NCI-H524 treated with DMSO at 0.1 percent for 48 hours (cell line): ENCODE data around the gene ICAM3.
"Not testable (repeated sequence)": the region's sequence is repeated elsewhere in the genome, so short reads cannot be mapped to it uniquely, and the experiment has no call there.

Experiments
- DNase-seq: peaks from one replicate; lab custom pipeline; 2025; lab: John Stamatoyannopoulos, UW

Gene ICAM3

DNA sequence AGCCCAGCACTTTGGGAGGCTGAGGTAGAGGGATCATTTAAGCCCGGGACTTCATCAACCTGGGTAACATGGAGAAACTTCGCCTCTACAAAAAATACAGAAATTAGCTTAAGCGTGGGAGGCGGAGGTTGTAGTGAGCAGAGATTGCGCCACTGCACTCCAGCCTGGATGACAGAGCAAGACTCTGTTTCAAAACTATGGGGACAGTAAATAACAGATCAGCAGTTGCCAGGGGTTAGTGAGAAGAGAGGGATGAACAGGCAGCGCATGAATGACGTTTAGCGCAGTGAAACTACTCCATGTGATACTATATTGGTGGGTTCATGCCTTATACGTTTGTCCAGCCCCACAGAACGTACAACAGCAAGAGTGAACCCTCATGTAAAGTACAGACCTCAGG is 7.1 kb upstream of the ICAM3 start:
- no peak for DNase-seq

DNA sequence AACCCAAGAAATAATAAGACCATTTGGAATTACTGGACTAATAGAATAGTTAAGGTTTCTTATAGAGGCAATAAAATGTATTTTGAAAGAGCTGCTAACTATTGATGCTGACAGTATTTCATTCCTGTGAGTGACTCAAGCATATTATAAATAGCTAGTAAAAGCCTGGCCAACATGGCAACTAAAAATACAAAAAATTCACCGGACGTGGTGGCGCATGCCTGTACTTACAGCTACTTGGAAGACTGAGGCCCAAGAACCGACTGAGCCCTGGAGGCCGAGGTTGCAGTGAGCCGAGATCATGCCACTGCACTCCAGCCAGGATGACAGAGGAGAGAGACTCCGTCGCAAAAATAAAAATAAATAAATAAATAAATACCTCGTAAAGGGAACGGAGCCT is 5.4 kb upstream of the ICAM3 start:
- no peak for DNase-seq

DNA sequence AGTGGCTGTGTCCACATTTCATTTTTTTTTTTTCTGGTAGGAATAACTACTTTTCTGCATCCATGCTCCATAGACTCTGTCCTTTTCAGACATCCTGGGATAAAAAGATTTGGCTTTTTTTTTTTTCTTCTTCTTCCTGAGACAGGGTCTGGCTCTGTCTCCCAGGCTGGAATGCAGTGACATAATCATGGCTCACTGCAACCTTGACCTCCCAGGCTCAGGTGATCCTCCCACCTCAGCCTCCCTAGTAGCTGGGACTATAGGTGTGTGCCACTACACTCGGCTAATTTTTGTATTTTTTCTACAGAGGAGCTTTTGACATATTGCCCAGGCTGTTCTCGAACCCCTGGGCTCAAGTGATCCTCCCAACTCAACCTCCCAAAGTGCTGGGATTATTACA is 4.1 kb upstream of the ICAM3 start:
- no peak for DNase-seq

DNA sequence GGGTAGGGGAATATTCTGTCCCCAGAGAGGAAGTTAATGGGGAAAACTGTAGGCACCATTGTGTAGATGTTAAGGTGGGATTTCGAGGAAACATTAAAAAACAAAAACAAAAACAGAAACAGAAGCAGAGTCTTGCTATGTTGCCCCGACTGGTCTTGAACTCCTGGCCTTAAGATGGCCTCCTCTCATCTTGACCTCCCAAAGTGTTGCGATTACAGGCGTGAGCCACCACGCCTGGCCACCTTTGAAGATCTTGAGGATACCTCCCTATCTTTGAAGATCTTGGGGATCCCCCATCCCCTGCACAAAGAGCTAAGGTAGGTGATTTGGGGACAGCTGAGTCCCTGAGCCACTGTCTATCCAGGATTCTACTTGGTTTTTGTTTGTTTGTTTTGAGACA is 553 bp upstream of the ICAM3 start:
- no peak for DNase-seq

DNA sequence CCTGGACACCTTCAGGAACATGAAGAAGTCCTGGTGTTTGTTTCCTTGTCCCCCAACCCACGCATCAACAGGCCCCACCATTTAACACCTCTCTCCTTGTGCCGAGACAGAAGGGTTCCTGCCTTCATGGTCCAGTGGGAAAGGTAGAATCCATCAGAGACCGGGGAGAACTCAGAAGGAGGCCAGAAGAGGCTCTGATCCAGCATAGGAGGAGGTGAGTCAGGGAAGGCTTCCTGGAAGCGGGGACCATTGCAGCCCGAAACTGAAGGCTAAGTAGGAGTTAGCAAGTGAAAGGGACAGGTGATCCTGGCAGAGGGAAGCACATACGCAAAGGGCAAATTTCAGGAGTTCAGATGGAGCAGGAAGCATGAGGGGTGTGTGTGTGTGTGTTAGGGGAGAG is 484 bp downstream of the ICAM3 start:
- no peak for DNase-seq

DNA sequence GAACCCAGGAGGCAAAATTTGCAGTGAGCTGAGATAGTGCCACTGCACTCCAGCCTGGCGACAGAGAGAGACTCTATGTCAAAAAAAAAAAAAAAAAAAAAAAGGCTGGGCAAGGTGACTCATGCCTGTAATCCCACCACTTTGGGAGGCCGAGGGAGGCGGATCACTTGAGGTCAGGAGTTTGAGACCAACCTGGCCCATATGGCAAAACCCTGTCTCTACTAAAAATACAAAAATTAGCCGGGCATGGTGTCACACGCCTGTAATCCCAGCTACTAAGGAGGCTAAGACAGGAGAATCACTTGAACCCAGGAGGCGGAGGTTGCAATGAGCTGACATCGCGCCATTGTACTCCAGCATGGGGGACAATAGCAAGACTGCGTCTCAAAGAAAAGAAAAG is 2.7 kb downstream of the ICAM3 start:
- DNase-seq = not testable (repeated sequence)

DNA sequence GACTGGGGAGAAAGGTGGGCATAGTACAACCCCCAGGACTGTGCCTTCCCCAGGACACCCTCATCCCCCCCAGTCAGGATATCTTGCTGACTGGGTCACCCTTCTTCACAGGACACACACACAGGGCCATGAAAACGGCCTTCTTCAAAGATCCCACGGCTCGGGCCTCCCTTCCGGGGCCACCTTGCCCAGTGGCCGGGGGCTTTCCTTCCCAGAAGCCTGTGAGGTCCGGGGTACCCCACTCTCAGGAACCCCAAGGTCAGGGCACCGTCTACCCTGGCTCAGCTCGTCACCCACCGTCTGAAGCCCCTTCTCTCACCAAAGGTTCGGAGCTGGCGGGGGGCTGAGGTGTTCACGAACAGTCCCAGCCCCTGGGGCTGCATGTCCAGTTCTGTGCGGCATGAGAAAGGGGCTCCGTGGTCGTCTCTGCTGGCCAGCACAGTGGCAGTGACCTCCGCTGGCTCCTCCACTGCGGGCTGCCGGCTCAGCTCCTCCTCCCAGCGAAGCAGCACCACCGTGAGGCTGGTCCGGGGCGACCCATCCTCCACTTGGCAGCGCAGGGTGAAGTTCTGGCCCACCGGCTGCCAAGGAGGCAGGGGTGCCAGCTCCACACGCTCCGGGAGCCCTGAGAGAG is 4.0 kb downstream of the ICAM3 start:
- DNase-seq = no peak

DNA sequence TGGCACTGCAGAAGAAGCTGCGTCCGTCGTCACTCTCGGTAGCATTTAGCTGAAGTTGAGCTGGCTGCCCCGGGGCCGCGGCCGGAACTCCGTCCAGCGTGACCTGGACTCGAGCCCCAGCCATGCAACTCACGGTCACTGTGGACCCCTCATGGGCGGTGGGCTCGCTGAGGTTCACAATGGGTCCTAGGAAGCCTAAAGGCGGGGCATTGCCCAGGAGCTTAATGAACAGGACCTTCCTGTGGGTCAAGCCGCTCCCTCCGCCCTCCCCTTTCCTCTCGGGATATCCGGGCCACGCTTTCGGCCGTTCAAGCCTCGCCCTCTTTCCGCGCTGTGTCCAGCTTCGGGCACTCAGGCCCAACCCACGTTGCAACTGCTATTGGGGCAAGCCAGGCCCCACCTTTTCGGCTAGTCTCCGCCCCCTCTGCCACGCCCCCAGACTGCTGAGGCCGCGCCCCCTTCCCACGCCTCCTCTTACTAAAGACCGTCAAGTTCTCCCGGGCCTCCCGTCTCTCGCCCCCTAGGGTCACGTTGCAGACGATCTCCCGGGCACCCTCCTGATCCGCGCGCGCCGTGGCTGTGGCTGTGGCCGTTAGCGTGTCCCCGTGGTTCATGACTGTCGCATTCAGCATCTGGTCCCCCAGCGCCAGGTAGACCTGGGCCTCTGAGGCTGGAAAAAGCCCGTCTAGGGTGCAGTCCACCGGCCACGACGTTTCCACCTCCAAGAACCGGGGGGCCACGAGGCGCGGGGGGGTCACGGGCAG is 4.7 kb downstream of the ICAM3 start:
- DNase-seq = no peak

DNA sequence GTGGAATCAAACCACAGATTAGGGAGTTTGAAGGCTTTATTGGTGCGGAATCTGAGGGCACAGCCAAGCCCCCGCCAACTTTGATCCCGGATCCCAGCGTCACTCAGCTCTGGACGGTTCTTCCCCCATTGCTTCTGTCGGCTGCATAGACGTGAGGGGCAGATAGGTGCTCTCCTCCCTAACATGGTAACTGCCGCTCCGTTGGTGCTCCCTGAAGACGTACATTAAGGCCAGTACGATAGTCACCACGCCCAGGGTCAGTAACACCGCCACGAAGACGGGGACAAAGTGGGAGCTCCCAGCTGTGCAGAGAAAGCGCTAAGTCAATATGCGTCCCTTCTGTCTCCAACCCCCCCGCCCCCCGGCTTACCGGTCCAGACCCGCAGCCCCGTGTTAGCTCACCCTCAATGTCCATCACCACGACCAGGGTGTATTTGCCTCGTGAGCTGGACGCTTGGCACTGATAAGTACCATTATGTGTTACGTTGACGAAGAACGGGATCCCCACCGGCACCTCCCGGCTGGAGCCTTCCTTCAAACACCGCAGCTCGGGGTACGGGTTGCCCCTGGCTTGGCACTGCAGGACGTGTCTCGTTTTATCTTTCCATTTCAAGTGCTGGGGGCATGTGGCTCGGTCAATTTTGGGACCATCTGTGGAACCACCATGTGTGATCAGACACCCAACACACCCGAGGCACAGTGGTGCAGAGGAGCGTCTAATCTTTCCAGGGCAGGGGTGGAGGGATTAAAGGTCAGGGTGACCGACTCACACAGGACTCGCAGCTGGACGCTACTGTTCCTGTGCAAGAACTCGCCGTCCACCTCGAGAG is 5.5 kb downstream of the ICAM3 start:
- DNase-seq = no peak

DNA sequence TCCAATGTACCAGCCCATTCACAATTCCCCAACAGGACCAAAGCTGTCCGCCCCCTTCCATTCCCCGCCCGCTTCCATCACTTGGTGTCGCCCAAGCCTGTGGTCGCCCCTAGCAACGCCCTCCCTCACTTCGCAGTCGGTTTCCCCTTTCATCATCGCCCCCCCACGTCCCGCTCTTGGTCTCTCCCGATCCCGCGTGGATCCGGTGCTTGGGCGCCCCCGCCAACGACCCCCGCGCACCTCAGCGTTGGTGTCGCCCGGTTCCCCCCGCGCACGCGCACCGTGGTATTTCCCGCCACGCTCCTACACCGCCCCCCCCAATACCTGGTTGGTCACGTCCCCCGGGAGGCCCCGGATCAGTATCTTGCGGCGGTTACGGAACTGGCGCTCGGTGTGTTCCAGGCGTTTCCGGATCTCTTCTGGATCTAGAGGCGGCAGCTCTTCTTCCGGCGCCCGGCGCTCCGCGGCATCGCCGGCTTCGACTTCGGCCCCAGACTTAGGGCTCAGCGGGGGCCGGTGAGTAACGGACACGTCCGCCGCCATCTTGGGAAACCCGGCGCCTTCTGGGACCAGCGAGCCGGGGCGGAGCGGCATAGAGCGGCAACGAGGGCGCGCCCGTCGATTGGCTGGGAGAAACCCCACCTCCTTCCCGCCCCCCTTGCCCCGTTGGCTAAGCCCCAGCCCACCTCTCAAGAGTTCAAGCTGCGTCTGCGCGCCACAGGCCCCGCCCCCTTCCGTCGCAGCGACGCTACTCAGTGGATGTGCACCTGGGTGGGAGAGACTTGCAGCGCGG is 6.3 kb downstream of the ICAM3 start, which contains the start of gene RAVER1:
Gene RAVER1 (minus strand): TSS at position 565 of the 793 bp plus-strand sequence. CDS start 22 bp downstream, at position 543.
- DNase-seq = peak; percentile 77

DNA sequence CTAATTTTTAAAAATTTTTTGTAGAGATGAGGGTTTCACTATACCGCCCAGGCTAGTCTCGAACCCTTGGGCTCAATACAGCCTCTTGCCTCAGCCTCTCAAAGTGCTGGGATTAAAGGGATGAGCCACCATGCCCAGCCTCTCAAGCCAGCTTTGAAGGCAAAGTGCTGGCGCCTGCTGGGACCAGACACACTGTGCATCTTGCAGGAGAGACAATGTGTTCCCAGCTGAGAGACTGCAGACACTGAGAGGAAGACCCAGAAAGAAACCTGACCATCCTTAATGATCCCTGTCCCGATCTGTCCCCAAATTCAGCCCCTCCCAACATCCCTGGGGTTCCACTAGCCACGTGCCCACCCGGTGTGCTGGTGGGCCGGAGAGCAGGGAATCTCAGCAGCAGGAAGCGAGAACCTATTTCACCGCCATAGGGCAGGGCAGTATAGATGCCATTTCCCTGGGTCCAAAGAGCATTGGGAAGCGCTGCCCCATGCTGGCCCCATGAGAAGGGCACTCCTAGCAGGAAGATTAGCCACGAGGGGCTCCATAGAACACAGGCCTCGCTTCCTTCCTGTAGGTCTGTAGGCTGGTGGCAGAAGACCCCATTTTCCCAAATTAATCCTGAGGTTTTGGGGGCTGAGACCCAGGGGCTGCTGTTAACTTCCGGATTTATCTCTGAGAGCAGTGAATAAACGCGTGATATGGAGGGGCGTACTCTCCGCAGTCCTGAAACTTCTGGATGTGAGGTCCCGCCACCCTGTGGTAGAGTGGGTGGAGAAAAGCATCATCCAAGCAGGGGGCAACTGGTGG is 7.1 kb downstream of the ICAM3 start:
- no peak for DNase-seq

DNA sequence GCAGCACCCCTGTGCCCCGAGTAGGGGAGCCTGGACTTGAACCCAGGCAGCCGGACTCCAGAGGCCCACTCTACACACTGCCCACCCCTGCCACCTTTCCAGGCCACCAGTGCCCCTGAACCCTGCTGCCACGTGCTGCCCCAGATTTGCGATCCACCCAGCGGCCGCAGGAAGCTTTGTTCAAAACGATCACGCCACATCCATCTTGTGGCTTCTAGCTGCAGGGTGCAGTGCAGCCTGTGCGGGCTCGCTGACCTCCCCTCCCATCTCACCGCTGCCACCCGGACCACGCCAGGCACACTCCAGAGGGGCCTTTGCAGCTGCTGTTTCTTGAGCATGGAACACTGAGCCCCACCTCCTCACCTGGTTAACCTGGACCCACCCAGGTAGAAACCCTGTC is 9.9 kb downstream of the ICAM3 start:
- DNase-seq = no peak

DNA sequence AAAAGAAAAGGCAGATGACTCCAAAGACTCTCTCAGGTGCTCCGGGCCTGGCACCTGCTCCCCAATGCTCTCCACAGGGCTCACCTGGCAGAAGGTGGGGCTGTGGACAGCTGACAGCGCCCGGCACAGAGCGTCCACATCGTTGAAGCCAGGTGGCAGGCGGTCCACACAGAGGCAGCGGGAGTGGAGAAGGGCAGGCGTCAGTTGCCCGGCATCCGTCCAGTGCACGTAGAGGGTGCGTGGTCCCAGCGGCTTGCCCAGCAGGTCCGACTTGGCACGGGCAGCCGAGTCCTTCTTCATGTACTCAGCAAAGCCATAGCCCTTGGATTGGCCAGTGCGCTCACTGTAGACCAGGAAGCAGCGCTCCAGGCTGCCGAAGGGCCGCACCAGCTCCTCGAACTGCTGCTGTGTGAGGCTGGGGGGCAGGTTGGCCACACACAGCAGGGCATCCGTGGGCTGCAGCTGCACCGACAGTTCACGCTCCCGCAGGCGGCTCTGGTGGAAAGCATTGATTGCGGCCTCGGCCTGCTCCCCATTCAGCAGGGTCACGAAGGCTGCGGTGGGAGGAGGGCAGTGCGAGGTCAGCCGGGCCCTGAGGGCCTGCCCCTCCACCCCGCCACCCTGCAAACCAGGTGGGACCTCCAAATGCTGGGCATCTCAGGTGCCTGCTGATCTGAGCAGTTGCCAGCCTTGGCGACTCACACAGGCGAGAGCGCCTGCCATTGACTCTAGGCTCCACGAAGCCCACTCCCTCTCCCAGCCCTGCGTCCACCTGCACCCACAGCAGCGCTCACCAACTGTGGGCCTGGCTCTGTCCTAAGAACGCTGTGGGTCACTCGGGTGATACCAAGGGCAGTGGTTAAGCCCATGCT is 10.6 kb downstream of the ICAM3 start:
- no peak for DNase-seq

DNA sequence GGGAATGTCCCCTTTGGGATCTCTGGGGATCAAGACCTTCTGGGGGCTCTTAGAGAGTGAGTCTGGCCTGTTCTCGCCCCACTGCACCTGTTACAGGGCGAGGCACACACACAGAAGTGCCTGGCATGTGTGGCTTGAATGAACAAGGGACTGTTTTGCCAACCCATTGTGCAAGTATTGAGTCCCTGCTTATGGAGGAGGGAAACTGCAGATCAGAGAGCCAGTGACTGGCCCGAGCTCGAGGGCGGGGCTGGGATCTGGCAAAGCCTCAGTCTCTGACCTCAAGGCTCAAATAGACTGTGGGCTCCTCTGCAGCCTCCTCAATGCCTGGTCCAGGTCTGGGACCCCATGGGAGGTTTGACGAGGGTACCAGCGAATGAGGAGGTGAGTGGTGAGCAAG is 11.6 kb downstream of the ICAM3 start:
- DNase-seq = no peak

DNA sequence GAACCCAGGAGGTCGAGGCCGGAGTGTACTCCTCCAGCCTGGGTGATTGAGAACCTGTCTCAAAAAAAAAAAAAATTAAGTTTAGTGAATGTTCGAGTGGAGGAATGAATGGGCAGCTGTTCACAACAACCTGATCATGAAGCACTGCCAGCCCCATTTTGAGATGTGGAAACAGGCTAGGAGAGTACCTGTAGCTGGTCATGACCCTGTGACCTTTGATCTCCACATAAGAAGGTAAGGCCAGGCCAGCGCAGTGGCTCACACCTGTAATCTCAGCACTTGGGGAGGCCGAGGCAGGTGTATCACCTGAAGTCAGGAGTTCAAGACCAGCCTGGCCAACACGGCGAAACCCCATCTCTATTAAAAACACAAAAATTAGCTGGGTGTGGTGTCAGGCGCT is 13.7 kb downstream of the ICAM3 start:
- no peak for DNase-seq

DNA sequence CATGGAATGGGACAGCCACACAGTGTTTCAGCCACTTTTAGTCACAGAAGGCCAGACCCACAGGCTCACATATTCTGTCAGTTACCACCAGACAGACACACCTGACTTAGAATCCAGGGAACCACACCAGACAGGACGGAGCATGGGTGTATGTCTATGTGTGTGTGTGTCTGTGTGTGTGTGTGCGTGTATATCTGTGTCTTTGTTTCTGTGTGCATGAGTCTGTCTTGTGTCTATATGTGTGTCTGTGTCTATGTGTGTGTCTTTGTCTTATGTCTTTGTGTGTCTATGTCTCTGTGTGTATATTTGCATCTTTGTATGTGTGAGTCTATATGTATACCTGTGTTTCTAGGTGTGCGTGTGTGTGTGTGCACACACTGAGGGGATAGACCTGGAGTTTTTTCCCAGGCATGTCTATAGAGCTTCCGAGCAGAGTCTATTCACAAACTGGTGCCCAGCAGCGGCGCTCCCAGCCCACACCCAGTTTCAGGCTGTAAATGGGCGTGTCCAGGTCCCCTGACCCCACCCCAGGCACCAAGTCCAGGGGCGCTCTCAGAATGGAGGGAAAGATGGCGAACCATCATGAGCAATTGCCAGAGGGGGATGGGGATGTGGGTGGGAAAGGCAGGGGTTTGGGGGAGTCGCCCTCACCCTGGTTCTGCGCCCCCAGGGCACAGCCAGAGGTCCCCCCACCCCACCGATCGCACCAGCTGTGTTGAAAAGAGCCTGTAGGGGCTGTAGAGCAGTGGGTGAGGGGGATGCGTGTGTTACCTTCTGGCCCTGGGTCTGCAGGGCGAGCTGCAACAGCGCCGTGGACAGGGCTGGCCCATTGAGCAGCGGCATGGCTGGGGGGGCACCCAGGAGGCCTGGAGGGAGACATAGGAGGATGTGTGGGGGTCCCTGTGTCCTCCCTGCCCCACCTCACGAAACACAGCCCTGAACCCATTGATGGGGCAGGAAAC is 17.3 kb downstream of the ICAM3 start:
- DNase-seq = no peak

DNA sequence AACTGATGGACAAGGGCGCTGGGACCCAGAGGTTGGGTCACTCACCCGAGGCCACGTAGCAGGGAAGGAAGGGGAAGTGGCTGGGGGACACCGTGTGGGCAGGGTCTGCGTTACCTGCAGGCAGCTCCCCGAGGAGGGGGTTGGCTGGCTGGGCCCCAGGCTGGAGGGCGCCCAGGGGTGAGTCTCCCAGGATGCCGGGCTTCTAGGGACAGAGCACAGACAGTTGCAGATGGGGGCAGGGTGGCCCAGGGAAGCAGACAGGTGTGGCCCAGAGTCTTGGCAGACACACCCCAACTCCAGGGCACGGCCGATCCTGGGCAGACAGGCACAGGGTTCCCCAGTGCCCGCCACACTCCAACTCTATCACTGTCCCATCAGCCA is 18.0 kb downstream of the ICAM3 start:
- no peak for DNase-seq

DNA sequence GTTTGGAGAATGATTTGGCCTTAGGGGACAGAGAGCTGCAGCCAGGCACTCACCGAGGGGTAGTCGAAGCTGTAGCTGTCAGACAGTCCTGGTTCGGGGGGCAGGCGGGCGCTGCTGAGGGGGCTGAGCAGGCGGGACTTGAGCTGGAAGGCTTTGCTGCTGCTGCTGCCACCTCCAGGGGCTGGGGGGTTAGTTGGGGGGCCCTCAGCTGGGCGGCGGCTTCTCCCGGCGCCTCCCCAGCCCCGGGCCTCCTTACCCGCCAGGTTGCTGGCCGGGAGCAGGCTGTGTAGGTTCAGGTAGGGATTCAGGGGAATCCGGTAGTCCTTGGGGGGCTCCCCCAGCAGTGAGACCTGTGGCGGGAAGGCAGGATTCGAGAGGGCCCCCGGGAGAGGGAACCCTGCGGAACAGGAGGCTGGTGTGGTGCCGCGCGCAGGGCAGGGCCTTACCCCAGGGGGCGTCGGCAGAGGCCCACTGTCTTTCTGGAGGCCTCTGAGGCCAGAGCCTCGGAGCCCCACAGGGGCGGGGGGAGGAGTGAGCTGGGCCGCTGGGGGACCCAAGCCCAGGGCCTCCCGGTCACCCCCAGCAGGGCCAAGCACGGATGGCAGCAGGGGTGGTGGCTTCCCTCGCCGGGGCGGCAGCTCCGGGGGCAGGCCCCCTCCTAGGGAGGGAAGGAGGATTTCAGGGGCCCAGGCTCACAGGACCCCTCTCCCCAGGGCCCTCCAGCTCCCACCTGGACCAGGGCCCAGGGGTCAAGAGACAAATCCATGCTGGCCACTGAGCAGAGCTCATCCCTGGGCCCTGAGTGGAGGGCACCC is 18.6 kb downstream of the ICAM3 start:
- no peak for DNase-seq
